Head of caudate nucleus (tissue), 42 donors: ENCODE measurements around the gene ATP1A2.
"Not testable (repeated sequence)": the region's sequence is repeated elsewhere in the genome, so short reads cannot be mapped to it uniquely, and the experiment has no call there.

Source experiments
- DNase-seq, 42 donors: peaks; one replicate each; pipeline versions ENCODE4 v3.0.0 to v3.0.0-alpha.2; 2020 to 2021; ENCODE audit warnings: mixed read lengths in 7 of 42
- intact Hi-C: fragments of 100-400 bp; cut with DNase I; formaldehyde crosslinking; loops from one replicate; pipeline ENCODE4 v1.15.0; 2022

ATP1A2 gene

DNA sequence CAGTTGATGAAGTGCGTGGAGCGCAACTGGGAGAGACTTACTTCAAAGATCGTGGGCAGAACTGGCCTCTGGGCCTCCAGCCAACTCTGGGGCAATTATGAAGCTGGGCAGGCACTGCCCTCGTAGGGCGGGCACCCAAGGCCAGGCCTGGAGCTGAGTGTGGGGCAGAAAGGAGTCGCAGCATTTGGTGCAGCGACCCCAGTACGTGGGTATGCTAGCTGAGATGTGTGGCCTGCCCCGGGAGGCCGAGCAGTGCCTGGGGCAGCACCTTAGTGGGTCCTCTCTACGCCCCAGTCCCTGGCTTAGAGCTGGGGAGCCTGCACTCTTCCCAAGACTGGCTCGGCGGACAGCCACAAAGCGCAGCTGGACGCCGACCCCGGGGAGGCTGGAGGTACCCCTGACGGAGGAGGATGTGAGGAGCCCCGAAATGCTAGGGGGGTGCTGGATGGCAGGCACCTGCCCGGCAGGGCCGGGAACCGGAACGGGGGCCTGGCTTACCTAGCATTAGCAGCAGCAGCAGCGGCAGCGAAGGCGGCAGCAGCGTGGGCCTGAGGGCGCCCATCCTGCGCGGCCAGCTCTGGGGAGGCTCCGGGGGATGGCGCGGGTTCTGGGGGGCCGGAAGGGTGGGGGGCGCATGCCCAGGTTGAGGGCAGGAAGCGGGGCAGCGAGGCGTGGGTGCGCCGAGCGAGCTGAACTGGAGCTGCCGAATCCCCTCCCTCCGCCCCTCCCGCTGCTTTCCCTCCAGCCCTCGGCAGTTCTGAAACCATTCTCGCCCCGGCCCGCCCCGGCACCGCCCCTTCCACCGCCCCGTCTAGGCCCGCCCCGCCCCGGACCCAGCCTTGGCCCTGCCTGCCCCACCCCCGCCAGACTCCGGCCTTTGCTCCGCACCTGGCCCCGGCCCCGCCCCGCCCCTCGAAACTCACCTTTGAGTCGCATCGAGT is 17.4 kb upstream of the ATP1A2 start, which contains the start of gene IGSF8:
IGSF8 (minus strand) TSS at position 709 of the 941 bp plus-strand sequence; CDS start at position 562, 147 bp downstream.
- intact Hi-C loops, result loop anchor here (5.0 kb wide), 1 partner anchor 109 kb away; the partner anchor contains the start of gene PEA15

GRCh38 chr1:160098852-160099561 is 16.6 kb upstream of the ATP1A2 start:
- peak; percentile 95 to 100 (median 99) for DNase-seq
- intact Hi-C loops, result loop anchor here (5.0 kb wide), 1 partner anchor 108 kb away; the partner anchor contains the start of gene PEA15

More for the DNA sequence above, 17.4 kb upstream of the ATP1A2 start, which contains the start of gene IGSF8:
- peak; percentile 79 to 97 (median 93) for DNase-seq

DNA sequence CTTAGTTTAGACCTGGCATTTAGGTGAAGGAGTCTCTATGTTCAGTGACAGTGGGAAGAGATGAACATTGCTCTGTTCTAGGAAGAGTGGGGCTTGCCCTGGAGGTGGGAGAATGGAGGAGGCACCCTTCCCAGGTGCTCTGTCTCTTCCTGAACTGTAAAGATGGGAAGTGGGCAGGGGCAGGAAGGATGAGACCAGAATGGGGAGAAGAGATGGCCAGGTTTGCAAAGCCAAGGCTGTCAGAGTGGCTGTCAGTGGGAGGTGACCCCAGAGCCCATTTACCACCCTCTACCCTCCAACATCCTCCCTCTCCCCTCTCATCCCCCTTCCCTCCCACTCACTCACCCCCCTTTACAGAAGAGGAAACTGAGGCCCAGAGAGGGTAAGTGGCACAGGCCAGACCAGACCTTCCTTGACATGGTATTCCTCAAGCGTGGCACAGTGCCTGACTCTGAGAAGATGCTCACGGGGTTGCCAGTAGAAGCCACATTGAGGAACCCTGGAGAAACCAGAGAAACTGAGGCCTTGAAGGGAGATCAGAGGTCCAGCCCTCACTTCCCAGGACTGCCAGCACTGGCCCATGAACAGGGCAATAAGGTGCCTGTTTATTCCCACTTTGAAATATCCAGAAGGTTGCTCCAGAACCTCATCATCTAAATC is 15.7 kb upstream of the ATP1A2 start:
- peak in 1 of 42 donors; percentile 18 for DNase-seq
- intact Hi-C loops, result loop anchor here (2.0 to 5.0 kb wide), 2 partner anchors 107 to 153 kb away; partner anchors contain the start of gene PEA15

GRCh38 chr1:160101037-160101716 is 14.4 kb upstream of the ATP1A2 start:
- intact Hi-C loops, result loop anchor here (2.0 kb wide), 1 partner anchor 152 kb away; no protein-coding TSS in a partner anchor

GRCh38 chr1:160101717-160102522 is 13.6 kb upstream of the ATP1A2 start:
- intact Hi-C loops, result loop anchor here (2.0 kb wide), 1 partner anchor 151 kb away; no protein-coding TSS in a partner anchor
- no peak for DNase-seq

More at GRCh38 chr1:160101037-160101716, 14.4 kb upstream of the ATP1A2 start:
- DNase-seq, result peak; percentile 85 to 98 (median 92)

GRCh38 chr1:160103658-160104408 is 11.7 kb upstream of the ATP1A2 start:
- intact Hi-C loops, result no loop called here
- DNase-seq, result peak in 6 of 42 donors; percentile 40 to 74 (median 58)

DNA sequence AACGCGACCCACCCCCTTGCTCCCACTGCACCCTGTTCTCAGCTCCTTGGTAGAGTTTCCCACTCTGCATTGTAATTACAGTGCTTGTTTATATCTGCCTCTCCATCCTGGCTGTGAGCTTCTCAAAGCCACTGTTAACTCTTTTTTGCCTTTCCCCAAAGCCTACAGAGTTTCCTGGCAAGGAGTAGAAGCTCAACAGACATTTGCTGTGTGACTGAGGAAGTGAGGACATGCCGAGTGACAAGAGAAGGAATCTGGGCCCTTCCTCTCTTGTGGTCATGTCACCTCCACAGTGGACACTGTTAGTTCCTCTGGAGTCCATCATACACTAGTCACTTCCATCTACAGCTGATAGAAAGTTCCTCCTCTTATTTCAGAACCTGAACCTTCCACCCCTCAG is 11.1 kb upstream of the ATP1A2 start:
- DNase-seq, result no peak
- intact Hi-C loops, result no loop called here

DNA sequence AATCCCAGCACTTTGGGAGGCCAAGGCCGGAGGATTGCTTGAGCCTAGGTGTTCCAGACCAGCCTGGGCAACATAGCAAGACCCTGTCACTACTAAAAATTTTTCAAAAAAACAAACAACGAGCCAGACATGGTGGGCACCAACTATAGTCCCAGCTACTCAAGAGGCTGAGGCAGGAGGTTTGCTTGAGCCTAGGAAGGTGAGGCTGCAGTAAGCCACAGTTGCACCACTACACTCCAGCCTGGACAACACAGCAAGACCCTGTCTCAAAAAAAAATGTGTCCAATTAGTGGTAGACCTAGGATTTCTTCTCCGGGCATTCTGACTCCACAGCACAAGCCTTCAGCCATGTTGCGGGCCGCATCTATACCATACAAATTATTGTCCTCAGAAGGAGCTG is 10.4 kb upstream of the ATP1A2 start:
- intact Hi-C loops, result no loop called here
- DNase-seq, result no peak

DNA sequence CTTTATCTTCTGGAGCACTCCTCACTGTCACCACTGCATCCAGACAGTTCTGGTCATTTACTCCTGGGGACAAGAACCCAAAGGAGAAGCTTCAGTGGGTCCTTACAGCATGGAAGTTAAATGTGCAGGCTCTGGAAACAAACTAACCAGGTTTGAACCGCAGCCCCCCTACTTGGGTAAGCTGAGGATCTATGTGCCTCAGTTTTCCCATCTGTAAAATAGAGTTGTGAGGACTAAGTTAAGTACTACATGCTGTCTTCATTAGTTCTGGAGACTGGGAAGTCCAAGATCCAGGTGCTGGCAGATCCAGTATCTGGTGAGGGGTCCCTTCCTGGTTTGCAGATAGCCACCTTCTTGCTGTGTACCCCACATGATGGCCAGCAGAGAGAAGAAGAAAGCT is 8.0 kb upstream of the ATP1A2 start:
- intact Hi-C loops, result no loop called here
- no peak for DNase-seq

GRCh38 chr1:160108888-160109662 is 6.5 kb upstream of the ATP1A2 start:
- peak in 7 of 42 donors; percentile 49 to 77 (median 57) for DNase-seq
- intact Hi-C loops, result no loop called here

DNA sequence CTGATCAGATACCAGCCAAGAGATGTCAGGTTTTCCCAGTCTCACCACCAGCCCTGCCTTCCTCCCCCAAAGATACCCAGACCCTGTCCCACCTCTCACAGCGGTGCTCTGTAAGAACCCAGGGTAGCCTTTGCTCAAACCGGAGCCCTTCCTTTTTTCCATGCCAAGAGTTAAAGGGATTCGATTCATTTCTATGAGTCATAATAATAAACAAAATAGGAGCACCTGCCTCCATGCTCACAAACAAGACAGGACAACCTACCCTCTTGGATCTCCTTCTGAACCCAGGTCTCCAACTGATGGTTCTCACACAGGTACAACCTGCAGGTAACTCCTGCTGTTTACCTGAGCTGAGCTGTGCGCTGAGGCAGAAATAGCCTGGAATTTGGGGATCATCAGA is 5.9 kb upstream of the ATP1A2 start:
- intact Hi-C loops, result no loop called here
- no peak for DNase-seq

DNA sequence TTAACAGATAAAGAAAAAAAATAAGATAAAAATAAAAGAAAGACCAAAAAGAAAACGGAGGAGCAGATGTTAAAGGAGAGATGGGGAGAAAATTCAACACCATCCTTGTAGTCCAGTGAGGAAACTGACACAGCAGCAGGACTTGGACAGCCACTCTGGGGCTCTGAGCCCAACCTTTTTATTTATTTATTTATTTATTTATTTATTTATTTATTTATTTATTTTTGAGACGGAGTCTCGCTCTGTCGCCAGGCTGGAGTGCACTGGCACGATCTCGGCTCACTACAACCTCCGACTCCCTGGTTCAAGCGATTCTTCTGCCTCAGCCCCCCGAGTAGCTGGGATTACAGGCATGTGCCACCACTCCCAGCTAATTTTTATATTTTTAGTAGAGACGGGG is 4.1 kb upstream of the ATP1A2 start:
- DNase-seq, intact Hi-C loops: not testable (repeated sequence)

- intact Hi-C loops, result no loop called here
- no peak for DNase-seq
Measured at GRCh38 chr1:160112357-160112756, 3.2 kb upstream of the ATP1A2 start.

DNA sequence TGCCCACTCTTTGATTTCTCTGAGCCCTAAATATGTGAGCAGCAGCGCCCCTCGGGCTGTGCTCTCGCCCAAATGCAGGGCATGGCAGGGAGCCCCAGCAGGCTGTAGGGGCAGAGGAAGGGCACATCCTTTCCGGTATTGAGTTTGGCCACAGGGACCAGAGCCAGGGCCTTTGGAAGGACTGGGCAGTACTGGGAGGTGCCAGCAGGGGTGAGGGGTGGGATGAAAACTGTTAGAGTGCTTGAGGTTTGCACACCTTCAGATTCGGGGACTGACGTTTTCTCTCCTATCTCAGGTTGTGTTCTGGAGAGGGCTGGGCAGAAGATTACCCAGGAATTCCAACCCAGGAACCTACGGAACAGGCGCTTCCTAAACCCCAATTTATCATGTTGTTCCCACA is 2.2 kb upstream of the ATP1A2 start:
- intact Hi-C loops, result no loop called here
- DNase-seq, result no peak

GRCh38 chr1:160114085-160114484 is 1.5 kb upstream of the ATP1A2 start:
- DNase-seq, result peak in 8 of 42 donors; percentile 54 to 75 (median 70)
- intact Hi-C loops, result no loop called here
